CD4-positive, alpha-beta memory T cell (primary cell): Measurements from ENCODE around the gene ARL1. TPM values are rescaled to one million over a fixed set of nuclear protein-coding genes. Genes with fewer than 3 reads are reported as not detected.

Experiments
- CTCF ChIA-PET: fragments of 350-600 bp; sonication (Branson Sonifier 250); formaldehyde crosslinking; loops from one replicate; lab custom pipeline; 2021; ENCODE audit warnings: inconsistent platforms; ENCODE audit not compliant: partially characterized antibody; lab: Charles Lee
- POLR2A ChIA-PET: fragments of 350-600 bp; sonication (Branson Sonifier 250); formaldehyde crosslinking; loops from one replicate; lab custom pipeline; 2021; ENCODE audit not compliant: partially characterized antibody; lab: Charles Lee
- DNase-seq, 5 donors: peaks; one replicate each; pipeline versions ENCODE4 v3.0.0 to v3.0.0-alpha.2; 2020 to 2022; ENCODE audit warnings: mixed read lengths in 1 of 5
- H3K27ac ChIP-seq: one replicate; pipeline ENCODE4 v1.7.0; 2013; ENCODE audit warnings: low read depth, low read length
- H3K27me3 ChIP-seq: 2 replicates; pipeline ENCODE4 v1.7.0; 2013; ENCODE audit warnings: mild to moderate bottlenecking, low read length, moderate library complexity; ENCODE audit not compliant: insufficient read depth
- H3K36me3 ChIP-seq: 2 replicates; pipeline ENCODE4 v1.7.0; 2013; ENCODE audit warnings: mild to moderate bottlenecking, low read length, moderate library complexity; ENCODE audit not compliant: insufficient read depth
- H3K4me1 ChIP-seq: 2 replicates; pipeline ENCODE4 v1.7.0; 2013; ENCODE audit warnings: mild to moderate bottlenecking, low read length, moderate library complexity; ENCODE audit not compliant: insufficient read depth
- H3K4me3 ChIP-seq, 2 donors: one replicate each; pipeline ENCODE4 v1.7.0; 2013; ENCODE audit warnings: low read length in 2 of 2, mild to moderate bottlenecking in 1 of 2
- H3K9me3 ChIP-seq, 2 donors: one replicate each; pipeline ENCODE4 v1.7.0; 2013; ENCODE audit warnings: low read length in 2 of 2, control low read depth in 1 of 2; ENCODE audit not compliant: control insufficient read depth in 1 of 2
- H3K27ac Mint-ChIP-seq, 7 donors: one replicate each; pipeline ENCODE4 v1.8.0; 2020 to 2021; ENCODE audit warnings: mixed read lengths in 7 of 7, mild to moderate bottlenecking in 6 of 7, inconsistent platforms in 3 of 7, moderate library complexity in 3 of 7
- H3K27me3 Mint-ChIP-seq, 2 donors: one replicate each; pipeline ENCODE4 v1.8.0; 2020 to 2021; ENCODE audit warnings: mixed read lengths in 2 of 2
- H3K36me3 Mint-ChIP-seq, 2 donors: one replicate each; pipeline ENCODE4 v1.8.0; 2020 to 2021; ENCODE audit warnings: mixed read lengths in 2 of 2, inconsistent platforms in 1 of 2, mild to moderate bottlenecking in 1 of 2
- H3K4me1 Mint-ChIP-seq, 4 donors: one replicate each; pipeline ENCODE4 v1.8.0; 2020 to 2021; ENCODE audit warnings: mixed read lengths in 4 of 4, mild to moderate bottlenecking in 1 of 4
- H3K4me3 Mint-ChIP-seq, 8 donors: one replicate each; pipeline ENCODE4 v1.8.0; 2020 to 2021; ENCODE audit warnings: mixed read lengths in 8 of 8, mild to moderate bottlenecking in 7 of 8, moderate library complexity in 6 of 8, inconsistent platforms in 3 of 8
- H3K9me3 Mint-ChIP-seq, 8 donors: one replicate each; pipeline ENCODE4 v1.8.0; 2020 to 2021; ENCODE audit warnings: mixed read lengths in 8 of 8, mild to moderate bottlenecking in 5 of 8, inconsistent platforms in 3 of 8, moderate library complexity in 1 of 8
- intact Hi-C: fragments of 100-400 bp; cut with micrococcal nuclease; formaldehyde crosslinking; loops from one replicate; pipeline ENCODE4 v1.15.1; 2023
- polyA plus RNA-seq, 2 donors: library from polyadenylated mRNA; unstranded; fragments of 300-500 nt; fragmentation: Illumina TruSeq; gene quantifications; one replicate each; pipeline ENCODE4 v1.2.3, GENCODE V29; 2021
- total RNA-seq, 2 experiments: library from RNA; stranded (reverse); gene quantifications; one replicate each; pipeline ENCODE4 v1.2.3, GENCODE V29; 2021

The ARL1 gene
- total and polyA plus RNA-seq, 4 experiments from 2014 or later = 34.8 to 41.5 (median 39.5) TPM

- Mint-ChIP-seq H3K27me3 (no peaks in the 10 kb centered on the region), H3K4me1 (no peaks in the 10 kb centered on the region), H3K36me3 (peaks cover 52 to 81% of the 10 kb centered on the region in 2 donors), H3K27ac (peak overlapping the region in 6 of 7 donors; percentile 1 to 74 (median 40)), H3K4me3 (no peak overlapping the region), H3K9me3 (no peaks in the 10 kb centered on the region)
- no peaks in the 10 kb centered on the region for H3K4me1 ChIP-seq
- peaks cover 8% of the 10 kb centered on the region for H3K36me3 ChIP-seq
- intact Hi-C loops = no loop called here
- H3K4me3 ChIP-seq = no peak overlapping the region
- H3K9me3 ChIP-seq = no peaks in the 10 kb centered on the region
- H3K27ac ChIP-seq = no peak overlapping the region
- ChIA-PET CTCF (no interaction called here), POLR2A (no interaction called here)
- no peaks in the 10 kb centered on the region for H3K27me3 ChIP-seq
- DNase-seq = no peak
These were observed 32.0 kb downstream of the ARL1 start for GRCh38 chr12:101375573-101375972.

- peaks cover 50 to 84% of the 10 kb centered on the region in 2 donors for H3K36me3 Mint-ChIP-seq
- H3K27me3 Mint-ChIP-seq = no peaks in the 10 kb centered on the region
- no peaks in the 10 kb centered on the region for H3K27me3 ChIP-seq
- no peak overlapping the region for H3K27ac ChIP-seq
- peaks cover 27% of the 10 kb centered on the region for H3K36me3 ChIP-seq
- CTCF ChIA-PET = interaction anchor here (0.9 kb wide), 1 partner anchor 42 kb away, joined by 3 read pairs; no protein-coding TSS in a partner anchor
- no peaks in the 10 kb centered on the region for H3K4me1 Mint-ChIP-seq
- intact Hi-C loops = no loop called here
- DNase-seq = no peak
- H3K9me3 ChIP-seq = no peaks in the 10 kb centered on the region
- no peak overlapping the region for H3K4me3 ChIP-seq
- H3K4me1 ChIP-seq = no peaks in the 10 kb centered on the region
- H3K4me3 Mint-ChIP-seq = no peak overlapping the region
- no peaks in the 10 kb centered on the region for H3K9me3 Mint-ChIP-seq
- H3K27ac Mint-ChIP-seq = peak overlapping the region in 1 of 7 donors; percentile 38
- POLR2A ChIA-PET = no interaction called here
These were observed 35.1 kb downstream of the ARL1 start for GRCh38 chr12:101372431-101372830.

GRCh38 chr12:101368016-101368415 lies 39.6 kb downstream of the ARL1 start:
- CTCF ChIA-PET = no interaction called here
- DNase-seq = no peak
- Histone ChIP-seq H3K4me3 (no peak overlapping the region), H3K27ac (no peak overlapping the region), H3K9me3 (no peaks in the 10 kb centered on the region), H3K36me3 (peaks cover 31% of the 10 kb centered on the region), H3K27me3 (no peaks in the 10 kb centered on the region), H3K4me1 (no peaks in the 10 kb centered on the region)
- Mint-ChIP-seq H3K4me1 (no peaks in the 10 kb centered on the region), H3K36me3 (peaks cover 52 to 86% of the 10 kb centered on the region in 2 donors), H3K27ac (no peak overlapping the region), H3K27me3 (no peaks in the 10 kb centered on the region), H3K9me3 (no peaks in the 10 kb centered on the region), H3K4me3 (no peak overlapping the region)
- intact Hi-C loops = no loop called here
- POLR2A ChIA-PET = no interaction called here

GRCh38 chr12:101361455-101361854 lies 46.1 kb downstream of the ARL1 start:
- Mint-ChIP-seq H3K9me3 (no peaks in the 10 kb centered on the region), H3K4me3 (no peak overlapping the region), H3K36me3 (peaks cover 44 to 77% of the 10 kb centered on the region in 2 donors), H3K4me1 (no peaks in the 10 kb centered on the region), H3K27ac (no peak overlapping the region), H3K27me3 (no peaks in the 10 kb centered on the region)
- DNase-seq = no peak
- ChIA-PET POLR2A (no interaction called here), CTCF (interaction anchor here (1.0 kb wide), 2 partner anchors 37 to 39 kb away, joined by 3 read pairs; no protein-coding TSS in a partner anchor)
- H3K36me3 ChIP-seq = peaks cover 20% of the 10 kb centered on the region
- intact Hi-C loops = no loop called here
- H3K4me3 ChIP-seq = no peak overlapping the region
- H3K27me3 ChIP-seq = no peaks in the 10 kb centered on the region
- H3K9me3 ChIP-seq = no peaks in the 10 kb centered on the region
- no peaks in the 10 kb centered on the region for H3K4me1 ChIP-seq
- no peak overlapping the region for H3K27ac ChIP-seq

GRCh38 chr12:101356794-101357193 lies 50.8 kb downstream of the ARL1 start:
- H3K4me3 Mint-ChIP-seq = no peak overlapping the region
- H3K4me1 ChIP-seq = no peaks in the 10 kb centered on the region
- H3K9me3 Mint-ChIP-seq = no peaks in the 10 kb centered on the region
- H3K36me3 ChIP-seq = peaks cover 17% of the 10 kb centered on the region
- H3K4me3 ChIP-seq = no peak overlapping the region
- ChIA-PET POLR2A (no interaction called here), CTCF (no interaction called here)
- H3K4me1 Mint-ChIP-seq = no peaks in the 10 kb centered on the region
- intact Hi-C loops = no loop called here
- no peaks in the 10 kb centered on the region for H3K27me3 Mint-ChIP-seq
- H3K9me3 ChIP-seq = no peaks in the 10 kb centered on the region
- H3K36me3 Mint-ChIP-seq = peaks cover 47 to 74% of the 10 kb centered on the region in 2 donors
- H3K27ac Mint-ChIP-seq = no peak overlapping the region
- H3K27me3 ChIP-seq = no peaks in the 10 kb centered on the region
- no peak for DNase-seq
- H3K27ac ChIP-seq = no peak overlapping the region

- intact Hi-C loops = no loop called here
- no peak overlapping the region for H3K27ac ChIP-seq
- no peaks in the 10 kb centered on the region for H3K4me1 ChIP-seq
- no peak for DNase-seq
- Mint-ChIP-seq H3K36me3 (peaks cover 63 to 67% of the 10 kb centered on the region in 2 donors), H3K9me3 (peaks cover 0 to 8% (median 4%) of the 10 kb centered on the region in 8 donors), H3K27me3 (no peaks in the 10 kb centered on the region), H3K27ac (no peak overlapping the region), H3K4me1 (no peaks in the 10 kb centered on the region), H3K4me3 (no peak overlapping the region)
- no peaks in the 10 kb centered on the region for H3K27me3 ChIP-seq
- CTCF ChIA-PET = no interaction called here
- POLR2A ChIA-PET = no interaction called here
- H3K4me3 ChIP-seq = no peak overlapping the region
- H3K9me3 ChIP-seq = no peaks in the 10 kb centered on the region
- H3K36me3 ChIP-seq = peaks cover 22% of the 10 kb centered on the region
These were observed 55.9 kb downstream of the ARL1 start for GRCh38 chr12:101351682-101352081.

- DNase-seq = no peak
- Mint-ChIP-seq H3K36me3 (peaks cover 68 to 69% of the 10 kb centered on the region in 2 donors), H3K4me3 (no peak overlapping the region), H3K9me3 (peaks cover 0 to 2% (median 1%) of the 10 kb centered on the region in 8 donors), H3K27me3 (no peaks in the 10 kb centered on the region), H3K27ac (no peak overlapping the region), H3K4me1 (no peaks in the 10 kb centered on the region)
- intact Hi-C loops = no loop called here
- Histone ChIP-seq H3K27me3 (no peaks in the 10 kb centered on the region), H3K36me3 (peaks cover 32% of the 10 kb centered on the region), H3K4me3 (no peak overlapping the region), H3K27ac (no peak overlapping the region), H3K4me1 (no peaks in the 10 kb centered on the region), H3K9me3 (no peaks in the 10 kb centered on the region)
- POLR2A ChIA-PET = no interaction called here
- CTCF ChIA-PET = no interaction called here
These were observed 63.7 kb downstream of the ARL1 start for GRCh38 chr12:101343893-101344292.
